ENCODE data around the gene DIO1. TPM values are rescaled to one million over a fixed set of nuclear protein-coding genes. Genes with fewer than 3 reads are reported as not detected.
A peak's percentile ranks its signal among the peaks of the same experiment; 100 is the strongest.

DIO1 gene
- total and polyA plus RNA-seq, 4 experiments from 2014 or later: not detected

- peaks cover 17 to 32% (median 22%) of the 10 kb centered on the region in 4 donors for H3K4me1 Mint-ChIP-seq
- no peak overlapping the region for H3K4me3 Mint-ChIP-seq
- peak overlapping the region; percentile 29 to 88 (median 71) for H3K27ac Mint-ChIP-seq
- Histone ChIP-seq H3K27ac (ENCODE audit: low read depth, low read length) (no peak overlapping the region), H3K27me3 (ENCODE audit: insufficient read depth, low read length) (no peaks in the 10 kb centered on the region), H3K4me3 (ENCODE audit: low read length in 2 of 2) (no peak overlapping the region), H3K36me3 (ENCODE audit: insufficient read depth, low read length) (peaks cover 13% of the 10 kb centered on the region), H3K9me3 (ENCODE audit: control insufficient read depth in 1 of 2, low read length in 2 of 2) (no peaks in the 10 kb centered on the region), H3K4me1 (ENCODE audit: insufficient read depth, low read length) (peaks cover 16% of the 10 kb centered on the region)
- H3K36me3 Mint-ChIP-seq: peaks cover 30 to 34% of the 10 kb centered on the region in 2 donors
- intact Hi-C loops (cut with micrococcal nuclease): no loop called here
- H3K9me3 Mint-ChIP-seq: no peaks in the 10 kb centered on the region
- no peaks in the 10 kb centered on the region for H3K27me3 Mint-ChIP-seq
- ChIA-PET CTCF (ENCODE audit: partially characterized antibody) (no interaction called here), POLR2A (ENCODE audit: partially characterized antibody) (no interaction called here)
- no peak for DNase-seq
These were observed 25.7 kb downstream of the DIO1 start for GRCh38 chr1:53919675-53920066.

GRCh38 chr1:53927376-53927881 lies 33.4 kb downstream of the DIO1 start:
- DNase-seq: no peak
- Mint-ChIP-seq H3K27me3 (no peaks in the 10 kb centered on the region), H3K36me3 (peaks cover 43 to 53% of the 10 kb centered on the region in 2 donors), H3K4me1 (peaks cover 0 to 7% (median 4%) of the 10 kb centered on the region in 4 donors), H3K9me3 (no peaks in the 10 kb centered on the region), H3K27ac (peak overlapping the region in 1 of 7 donors; percentile 8), H3K4me3 (no peak overlapping the region)
- Histone ChIP-seq H3K27me3 (ENCODE audit: insufficient read depth, low read length) (no peaks in the 10 kb centered on the region), H3K36me3 (ENCODE audit: insufficient read depth, low read length) (peaks cover 15% of the 10 kb centered on the region), H3K27ac (ENCODE audit: low read depth, low read length) (no peak overlapping the region), H3K9me3 (ENCODE audit: control insufficient read depth in 1 of 2, low read length in 2 of 2) (no peaks in the 10 kb centered on the region), H3K4me3 (ENCODE audit: low read length in 2 of 2) (no peak overlapping the region), H3K4me1 (ENCODE audit: insufficient read depth, low read length) (no peaks in the 10 kb centered on the region)
- intact Hi-C loops (cut with micrococcal nuclease): no loop called here
- POLR2A ChIA-PET (ENCODE audit: partially characterized antibody): interaction anchor here (1.9 kb wide), 1 partner anchor 18 kb away, joined by 4 read pairs; the partner anchor contains the start of gene IFT25
- CTCF ChIA-PET (ENCODE audit: partially characterized antibody): no interaction called here

DNA sequence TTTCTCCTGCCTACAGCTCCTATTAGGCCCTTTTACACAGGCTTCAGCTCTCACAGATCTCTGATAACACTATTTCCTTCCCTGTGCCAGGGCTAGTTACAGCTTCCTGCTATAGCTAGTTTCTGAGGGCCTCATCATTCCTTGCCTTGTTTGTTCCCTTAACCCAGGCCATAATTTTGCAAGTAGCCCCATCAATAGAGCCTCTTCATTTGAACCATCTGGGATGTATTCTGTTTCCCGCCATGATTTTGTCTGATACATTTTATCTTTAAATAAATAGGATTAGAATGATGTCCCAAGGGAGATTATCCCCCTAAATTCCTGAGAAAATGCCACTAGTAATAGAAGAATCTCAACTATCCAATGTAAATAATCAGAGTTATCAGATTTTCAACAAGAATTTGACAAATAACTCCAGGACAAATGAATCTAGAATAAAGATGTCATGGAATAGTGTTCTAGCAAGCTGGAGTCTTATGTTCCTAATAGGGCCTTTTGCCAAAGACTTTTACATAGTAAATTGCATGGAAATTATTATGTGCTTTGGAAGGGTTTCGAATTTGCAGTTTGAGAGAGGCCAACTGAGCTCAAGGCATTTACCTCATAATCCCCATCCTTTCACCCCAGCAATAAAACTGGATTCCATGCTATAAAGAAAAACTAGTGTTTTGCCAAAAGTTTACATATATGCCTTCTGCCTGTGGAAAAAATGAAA lies 35.4 kb downstream of the DIO1 start:
- Mint-ChIP-seq H3K9me3 (no peaks in the 10 kb centered on the region), H3K4me3 (no peak overlapping the region), H3K27ac (peak overlapping the region in 4 of 7 donors; percentile 22 to 56 (median 38)), H3K36me3 (peaks cover 38 to 40% of the 10 kb centered on the region in 2 donors), H3K4me1 (peaks cover 0 to 7% (median 4%) of the 10 kb centered on the region in 4 donors), H3K27me3 (no peaks in the 10 kb centered on the region)
- intact Hi-C loops (cut with micrococcal nuclease): no loop called here
- POLR2A ChIA-PET (ENCODE audit: partially characterized antibody): no interaction called here
- peaks cover 0 to under 1% of the 10 kb centered on the region in 2 donors for H3K9me3 ChIP-seq (ENCODE audit: control insufficient read depth in 1 of 2, low read length in 2 of 2)
- no peaks in the 10 kb centered on the region for H3K27me3 ChIP-seq (ENCODE audit: insufficient read depth, low read length)
- CTCF ChIA-PET (ENCODE audit: partially characterized antibody): interaction anchor here (0.9 to 1.0 kb wide), 2 partner anchors 12 to 31 kb away, joined by 3 read pairs; no protein-coding TSS in a partner anchor
- H3K27ac ChIP-seq (ENCODE audit: low read depth, low read length): no peak overlapping the region
- DNase-seq: no peak
- H3K4me3 ChIP-seq (ENCODE audit: low read length in 2 of 2): no peak overlapping the region
- H3K4me1 ChIP-seq (ENCODE audit: insufficient read depth, low read length): no peaks in the 10 kb centered on the region
- peaks cover 7% of the 10 kb centered on the region for H3K36me3 ChIP-seq (ENCODE audit: insufficient read depth, low read length)

- Mint-ChIP-seq H3K27me3 (no peaks in the 10 kb centered on the region), H3K36me3 (peaks cover 43 to 46% of the 10 kb centered on the region in 2 donors), H3K27ac (no peak overlapping the region), H3K9me3 (peaks cover 0 to 2% (median 0%) of the 10 kb centered on the region in 8 donors), H3K4me3 (peak overlapping the region in 1 of 8 donors; percentile 26), H3K4me1 (peaks cover 0 to 8% (median 6%) of the 10 kb centered on the region in 4 donors)
- Histone ChIP-seq H3K4me1 (ENCODE audit: insufficient read depth, low read length) (no peaks in the 10 kb centered on the region), H3K36me3 (ENCODE audit: insufficient read depth, low read length) (peaks cover 10% of the 10 kb centered on the region), H3K9me3 (ENCODE audit: control insufficient read depth in 1 of 2, low read length in 2 of 2) (peaks cover 0 to 5% of the 10 kb centered on the region in 2 donors), H3K27ac (ENCODE audit: low read depth, low read length) (no peak overlapping the region), H3K4me3 (ENCODE audit: low read length in 2 of 2) (no peak overlapping the region), H3K27me3 (ENCODE audit: insufficient read depth, low read length) (no peaks in the 10 kb centered on the region)
- intact Hi-C loops (cut with micrococcal nuclease): no loop called here
- no peak for DNase-seq
- POLR2A ChIA-PET (ENCODE audit: partially characterized antibody): interaction anchor here (1.5 kb wide), 1 partner anchor 14 kb away, joined by 6 read pairs; the partner anchor contains the start of gene IFT25
- CTCF ChIA-PET (ENCODE audit: partially characterized antibody): interaction anchor here (1.3 to 1.5 kb wide), 3 partner anchors 17 to 70 kb away, joined by 3 to 5 read pairs (median 5); no protein-coding TSS in a partner anchor
These were observed 36.9 kb downstream of the DIO1 start for GRCh38 chr1:53930932-53931331.

DNA sequence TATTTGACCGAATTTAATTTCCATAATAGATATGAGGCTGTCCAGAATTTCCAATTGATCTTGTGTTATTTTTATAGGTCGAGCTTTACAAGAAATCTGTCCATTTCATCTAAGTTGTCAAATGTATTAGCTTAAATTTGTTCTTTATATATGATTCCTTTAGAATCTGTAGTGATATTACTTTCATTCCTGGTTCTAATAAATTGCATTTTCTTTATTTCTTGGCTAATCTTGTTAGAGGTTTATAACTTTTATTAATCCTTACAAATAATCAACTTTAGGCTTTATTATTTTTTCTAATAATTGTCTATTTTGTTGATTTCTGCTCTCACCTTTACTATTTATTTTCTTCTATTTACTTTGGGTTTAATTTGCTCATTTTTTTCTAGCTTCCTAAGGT lies 37.5 kb downstream of the DIO1 start:
- intact Hi-C loops (cut with micrococcal nuclease): no loop called here
- Mint-ChIP-seq H3K9me3 (peaks cover 0 to 2% (median 0%) of the 10 kb centered on the region in 8 donors), H3K4me1 (peaks cover 0 to 8% (median 6%) of the 10 kb centered on the region in 4 donors), H3K36me3 (peaks cover 43 to 46% of the 10 kb centered on the region in 2 donors), H3K27me3 (no peaks in the 10 kb centered on the region), H3K4me3 (no peak overlapping the region), H3K27ac (no peak overlapping the region)
- Histone ChIP-seq H3K4me3 (ENCODE audit: low read length in 2 of 2) (no peak overlapping the region), H3K9me3 (ENCODE audit: control insufficient read depth in 1 of 2, low read length in 2 of 2) (peaks cover 0 to 5% of the 10 kb centered on the region in 2 donors), H3K27ac (ENCODE audit: low read depth, low read length) (no peak overlapping the region), H3K4me1 (ENCODE audit: insufficient read depth, low read length) (no peaks in the 10 kb centered on the region), H3K27me3 (ENCODE audit: insufficient read depth, low read length) (no peaks in the 10 kb centered on the region), H3K36me3 (ENCODE audit: insufficient read depth, low read length) (peaks cover 10% of the 10 kb centered on the region)
- no peak for DNase-seq
- POLR2A ChIA-PET (ENCODE audit: partially characterized antibody): interaction anchor here (1.5 kb wide), 1 partner anchor 14 kb away, joined by 6 read pairs; the partner anchor contains the start of gene IFT25
- CTCF ChIA-PET (ENCODE audit: partially characterized antibody): interaction anchor here (1.0 to 1.5 kb wide), 4 partner anchors 8 to 71 kb away, joined by 3 to 5 read pairs (median 4); no protein-coding TSS in a partner anchor

DNA sequence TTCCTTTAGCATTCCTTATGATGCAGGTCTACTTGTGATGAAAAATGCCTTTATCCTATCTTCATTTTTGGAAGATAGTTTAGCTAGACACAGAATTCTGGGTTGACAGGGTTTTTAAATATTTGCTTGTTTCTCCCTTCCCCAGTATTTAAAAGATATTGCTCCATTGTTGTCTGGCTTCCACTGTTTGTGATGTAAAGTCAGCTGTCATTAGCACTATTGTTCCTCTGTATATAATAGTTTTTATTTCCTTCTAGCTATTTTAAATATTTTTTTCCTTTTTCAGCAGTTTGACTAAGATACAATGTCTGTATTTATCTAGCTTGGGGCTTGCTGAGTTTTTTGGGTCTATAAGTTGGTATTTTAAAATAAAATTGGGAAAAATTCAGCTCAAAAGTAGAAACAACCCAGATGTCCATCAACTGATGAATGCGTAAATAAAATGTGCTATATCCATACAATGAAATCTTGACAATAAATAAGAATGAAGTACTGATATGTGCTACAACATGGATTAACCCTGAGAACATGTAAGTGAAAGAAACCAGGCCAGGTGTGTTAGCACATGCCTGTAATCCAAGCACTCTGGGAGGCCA lies 40.3 kb downstream of the DIO1 start:
- H3K4me1 ChIP-seq (ENCODE audit: insufficient read depth, low read length): no peaks in the 10 kb centered on the region
- peaks cover 0 to 2% (median 0%) of the 10 kb centered on the region in 8 donors for H3K9me3 Mint-ChIP-seq
- DNase-seq: no peak
- H3K4me3 Mint-ChIP-seq: no peak overlapping the region
- no peak overlapping the region for H3K4me3 ChIP-seq (ENCODE audit: low read length in 2 of 2)
- CTCF ChIA-PET (ENCODE audit: partially characterized antibody): interaction anchor here (1.7 kb wide), 1 partner anchor 25 kb away, joined by 5 read pairs; no protein-coding TSS in a partner anchor
- POLR2A ChIA-PET (ENCODE audit: partially characterized antibody): interaction anchor here (3.3 kb wide), 1 partner anchor 11 kb away, joined by 13 read pairs; the partner anchor contains the start of genes IFT25 and LRRC42
- H3K27ac Mint-ChIP-seq: no peak overlapping the region
- peaks cover 0 to 5% of the 10 kb centered on the region in 2 donors for H3K9me3 ChIP-seq (ENCODE audit: control insufficient read depth in 1 of 2, low read length in 2 of 2)
- H3K36me3 Mint-ChIP-seq: peaks cover 39 to 50% of the 10 kb centered on the region in 2 donors
- peaks cover 10% of the 10 kb centered on the region for H3K36me3 ChIP-seq (ENCODE audit: insufficient read depth, low read length)
- H3K27me3 ChIP-seq (ENCODE audit: insufficient read depth, low read length): no peaks in the 10 kb centered on the region
- H3K4me1 Mint-ChIP-seq: peaks cover under 1 to 16% (median 9%) of the 10 kb centered on the region in 4 donors
- no peaks in the 10 kb centered on the region for H3K27me3 Mint-ChIP-seq
- H3K27ac ChIP-seq (ENCODE audit: low read depth, low read length): no peak overlapping the region
- intact Hi-C loops (cut with micrococcal nuclease): no loop called here

Measured in CD4-positive, alpha-beta memory T cell (primary cell).